Dedifferentiated amniotic fluid mesenchymal stem cell (primary cell): ENCODE data around the gene ZNF124.
A peak's percentile ranks its signal among the peaks of the same experiment; 100 is the strongest.
"Not testable (repeated sequence)": the region's sequence is repeated elsewhere in the genome, so short reads cannot be mapped to it uniquely, and the experiment has no call there.

ENCODE experiments used
- DNase-seq: peaks from one replicate; pipeline ENCODE4 v3.0.0-alpha.2; 2016; ENCODE audit errors: extremely low spot score

Gene ZNF124

DNA sequence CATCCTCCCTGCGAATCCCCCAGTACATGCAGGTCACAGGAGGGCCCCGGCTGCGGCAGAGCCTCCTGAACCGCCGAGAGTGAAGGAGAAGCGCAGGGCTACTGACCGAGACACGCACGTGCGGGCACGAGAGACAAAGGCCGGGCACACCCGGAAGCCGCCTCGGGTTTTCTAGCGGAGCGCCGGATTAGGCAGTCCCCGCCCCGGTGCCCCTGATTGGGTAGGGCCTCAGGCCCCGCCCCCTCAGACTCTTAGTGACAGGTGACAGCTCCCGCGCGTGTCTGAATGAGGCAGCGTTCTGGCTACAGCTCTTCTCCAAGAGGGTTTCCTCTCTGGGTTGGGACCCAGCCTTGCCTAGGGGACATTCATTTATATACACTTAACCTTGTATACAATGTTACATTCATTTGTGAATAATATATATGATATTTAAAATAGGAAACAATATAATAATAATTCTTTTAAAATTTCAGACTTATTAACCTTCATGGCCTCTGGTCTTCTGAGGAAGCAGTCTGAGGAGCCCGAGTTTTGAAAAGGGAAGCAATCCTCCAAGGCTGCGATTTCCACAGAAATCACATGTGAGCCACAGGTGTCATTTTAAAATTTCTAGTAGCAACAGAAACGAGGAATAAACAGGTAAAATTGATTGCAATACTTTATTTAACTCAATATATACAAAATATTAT lies at the start of gene ZNF124:
Gene ZNF124 (minus strand): TSS at position 146 of the 689 bp plus-strand sequence. CDS start 143 bp downstream, at position 3.
- DNase-seq, result not testable (repeated sequence)

DNA sequence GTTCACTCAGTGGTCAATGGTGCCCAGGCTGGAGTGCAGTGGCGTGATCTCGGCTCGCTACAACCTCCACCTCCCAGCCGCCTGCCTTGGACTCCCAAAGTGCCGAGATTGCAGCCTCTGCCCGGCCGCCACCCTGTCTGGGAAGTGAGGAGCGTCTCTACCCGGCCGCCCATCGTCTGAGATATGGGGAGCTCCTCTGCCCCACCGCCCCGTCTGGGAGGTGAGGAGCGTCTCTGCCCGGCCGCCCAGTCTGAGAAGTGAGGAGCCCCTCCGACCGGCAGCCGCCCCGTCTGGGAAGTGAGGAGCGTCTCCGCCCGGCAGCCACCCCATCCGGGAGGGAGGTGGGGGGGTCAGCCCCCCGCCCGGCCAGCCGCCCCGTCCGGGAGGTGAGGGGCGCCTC lies 48.5 kb upstream of the ZNF124 start:
- DNase-seq, result not testable (repeated sequence)

DNA sequence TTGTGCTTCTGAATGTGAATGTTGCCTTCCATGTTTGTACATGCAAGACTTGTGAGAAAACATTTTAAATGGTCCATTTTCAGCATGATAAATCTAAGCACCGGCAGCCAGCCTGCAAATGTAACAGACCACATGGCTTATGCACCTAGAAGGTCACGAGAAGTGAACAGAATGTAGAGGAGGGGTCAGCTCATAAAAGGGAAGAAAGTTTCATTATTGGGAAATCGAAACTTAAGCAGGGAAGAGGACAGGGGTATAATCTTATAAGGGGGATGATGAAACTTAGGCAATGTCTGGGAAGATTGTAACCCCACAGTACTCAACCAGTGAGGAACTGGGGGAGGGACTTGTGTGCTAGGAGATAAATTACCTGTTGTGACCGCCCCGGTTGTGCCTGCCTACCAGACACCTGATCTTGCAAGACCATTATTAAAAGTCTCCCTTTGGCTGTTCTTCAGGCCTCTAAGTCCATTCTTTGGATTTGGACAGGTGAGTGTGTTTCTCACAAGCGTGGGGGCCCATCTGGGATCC lies 46.4 kb upstream of the ZNF124 start:
- DNase-seq, result no peak

DNA sequence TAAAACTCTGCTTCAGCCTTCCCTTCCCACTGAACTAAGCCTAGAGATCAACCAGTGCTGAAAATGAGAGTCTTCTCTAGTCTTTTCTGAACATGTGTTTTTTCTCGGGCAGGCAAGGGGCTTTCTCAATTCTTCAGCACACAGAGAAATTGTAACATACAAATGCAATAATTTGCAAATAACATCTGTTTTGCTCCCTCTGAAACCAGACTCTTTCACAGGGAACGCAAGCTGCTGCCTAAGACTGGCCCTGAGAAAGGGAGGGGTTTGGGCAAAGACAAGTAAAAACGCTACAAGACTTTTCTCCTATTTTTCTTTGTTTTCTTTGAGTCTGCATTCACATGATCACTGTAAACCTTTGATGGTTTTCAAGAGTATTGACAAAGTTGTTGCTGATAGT lies 44.4 kb upstream of the ZNF124 start:
- no peak for DNase-seq

DNA sequence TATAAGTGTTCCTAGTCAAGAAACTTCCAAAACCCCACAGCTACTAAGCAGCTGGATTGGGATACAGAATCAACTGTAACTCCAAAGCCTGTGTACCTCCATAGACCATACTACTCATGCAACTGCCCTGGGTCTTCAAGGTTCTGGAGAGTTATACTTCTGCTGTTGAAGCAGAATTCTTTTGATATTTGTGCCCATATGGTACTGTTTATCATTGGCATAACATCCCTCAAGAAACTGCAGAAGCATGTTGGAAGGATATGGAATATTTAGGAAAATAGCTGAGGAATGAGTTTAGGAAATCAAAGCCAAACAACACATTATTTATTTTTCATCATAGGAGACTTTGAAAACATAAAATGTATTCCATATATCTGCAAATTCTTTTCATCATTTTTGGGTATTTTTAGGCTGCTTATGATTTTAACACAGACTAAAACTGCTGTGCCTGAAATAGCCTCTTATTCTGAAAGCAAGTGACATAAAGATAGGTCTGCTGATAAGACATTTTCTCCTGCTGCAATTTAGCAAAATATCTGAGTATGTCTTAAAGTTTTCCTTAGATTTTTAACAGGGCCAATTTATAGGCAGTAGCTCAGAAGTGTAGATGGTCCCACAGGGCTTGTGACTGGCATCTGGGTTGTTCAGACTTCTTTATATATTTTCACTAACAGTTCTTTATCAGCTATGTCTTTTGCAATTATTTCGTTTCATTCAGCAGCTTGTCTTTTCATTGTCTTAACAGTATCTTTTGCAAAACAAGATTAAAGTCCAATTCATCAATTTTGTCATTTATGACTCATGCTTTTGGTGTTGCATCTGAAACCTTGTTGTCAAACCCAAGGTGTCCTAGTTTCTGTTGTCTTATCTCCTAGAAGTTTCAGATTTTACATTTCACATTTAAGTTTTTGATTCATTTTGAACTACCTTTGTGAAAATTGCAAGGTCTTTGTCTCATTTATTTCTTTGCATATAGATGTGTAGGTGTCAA lies 41.1 kb upstream of the ZNF124 start:
- peak; percentile 21 for DNase-seq

DNA sequence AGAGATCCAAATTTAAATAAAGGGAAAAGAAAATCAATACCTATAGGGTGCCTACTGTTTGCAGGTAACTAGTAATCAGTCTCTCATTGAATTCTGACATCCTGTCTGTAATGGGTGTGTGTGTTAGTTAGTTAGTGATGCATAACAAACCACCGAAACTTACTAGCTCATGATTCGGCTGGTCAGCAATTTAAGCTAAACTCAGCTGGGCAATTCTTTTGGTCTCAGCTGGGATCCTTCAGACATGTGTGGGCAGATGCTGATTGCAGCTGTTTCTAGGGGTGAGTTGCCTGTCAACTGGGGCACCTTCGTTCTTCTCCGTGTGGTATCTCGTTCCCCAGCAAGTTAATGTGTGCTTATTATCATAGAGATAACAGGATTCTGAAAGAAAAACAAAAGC lies 40.2 kb upstream of the ZNF124 start:
- no peak for DNase-seq

DNA sequence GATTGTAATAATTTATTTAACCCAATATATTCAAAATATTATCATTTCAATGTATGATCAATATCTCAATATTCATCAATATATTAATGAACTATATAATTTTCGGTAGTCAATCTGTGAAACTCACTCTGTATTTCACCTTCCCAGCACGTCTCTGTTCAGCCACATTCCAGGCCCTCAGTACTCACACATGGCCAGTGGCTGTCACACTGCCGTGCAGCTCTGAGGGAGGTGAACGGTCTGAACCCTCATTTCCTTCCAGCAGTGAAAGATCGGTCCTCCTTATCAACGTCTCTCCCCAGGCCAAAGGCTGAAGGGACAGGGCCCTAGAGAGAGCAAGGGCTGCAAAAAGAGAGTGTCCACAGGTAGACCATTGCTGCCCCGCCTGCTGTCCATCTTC lies 39.5 kb upstream of the ZNF124 start:
- no peak for DNase-seq

DNA sequence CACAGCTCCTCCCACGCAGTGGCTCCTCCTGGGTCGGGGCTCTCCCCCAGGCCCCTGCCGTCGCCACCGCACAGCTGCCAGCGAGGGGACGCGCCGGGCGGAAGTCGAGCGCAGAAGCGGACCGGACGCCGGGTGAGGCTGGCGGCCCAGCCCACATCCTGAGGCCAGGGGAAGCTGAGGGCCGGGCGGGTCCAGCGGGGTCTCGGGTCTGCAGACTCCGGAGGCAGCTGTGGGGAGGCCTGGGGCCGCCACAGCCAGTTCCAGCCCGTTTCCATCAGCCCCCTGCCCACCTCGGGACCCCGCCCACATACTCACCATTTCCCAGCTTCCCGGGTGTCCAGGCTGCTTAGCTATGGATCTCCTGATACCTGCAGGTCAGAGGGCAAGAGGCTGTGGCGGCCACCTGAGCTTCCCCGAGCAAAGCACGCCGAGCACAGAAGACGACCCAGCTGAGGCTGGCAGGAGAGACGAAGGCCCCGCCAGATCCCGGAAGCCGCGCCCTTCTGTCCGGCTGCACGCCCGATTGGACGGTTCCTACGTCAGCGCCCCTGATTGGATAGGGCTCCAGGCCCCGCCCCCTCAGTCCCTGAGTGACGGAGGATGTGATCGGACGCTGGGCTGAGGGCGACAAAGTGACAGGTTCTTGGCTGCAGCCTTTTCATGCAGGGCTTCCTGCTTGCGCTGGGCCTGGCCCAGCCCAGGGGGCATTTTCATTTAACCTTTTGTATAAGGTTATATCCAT lies 38.7 kb upstream of the ZNF124 start:
- peak; percentile 95 for DNase-seq

DNA sequence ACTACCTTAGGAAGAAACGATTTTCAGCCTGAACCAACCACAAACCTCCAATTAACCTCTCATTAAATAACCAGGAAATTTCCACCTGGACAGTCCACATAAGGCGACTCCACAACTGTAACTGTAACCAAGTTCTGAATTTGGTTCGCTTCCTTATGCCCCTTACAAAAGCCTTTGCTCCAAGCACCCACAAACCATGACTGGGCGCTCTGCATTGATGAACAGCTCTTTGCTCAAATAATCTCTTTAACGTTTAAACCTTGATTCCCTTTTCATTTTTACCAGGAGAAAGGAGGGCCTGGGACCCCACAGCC lies 38.2 kb upstream of the ZNF124 start:
- DNase-seq, result no peak

DNA sequence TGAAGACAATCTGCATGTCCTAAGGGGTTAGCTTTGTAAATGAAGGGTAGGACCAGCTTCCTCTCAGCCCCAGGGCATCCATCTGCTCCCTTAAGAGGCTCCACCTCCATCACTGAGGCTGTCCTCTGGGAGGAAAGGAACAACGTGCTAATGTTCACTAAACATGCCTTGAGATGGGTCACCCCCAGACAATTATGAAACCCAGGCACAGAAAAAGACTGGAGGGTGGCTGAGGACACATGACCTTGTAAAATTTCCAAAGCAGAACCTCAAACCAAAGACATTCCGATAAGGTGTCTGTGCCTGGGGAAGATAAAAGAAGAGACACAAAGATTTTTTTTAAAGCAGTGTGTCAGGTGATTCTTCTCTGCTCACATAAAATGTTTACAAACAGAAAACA lies 37.6 kb upstream of the ZNF124 start:
- no peak for DNase-seq

DNA sequence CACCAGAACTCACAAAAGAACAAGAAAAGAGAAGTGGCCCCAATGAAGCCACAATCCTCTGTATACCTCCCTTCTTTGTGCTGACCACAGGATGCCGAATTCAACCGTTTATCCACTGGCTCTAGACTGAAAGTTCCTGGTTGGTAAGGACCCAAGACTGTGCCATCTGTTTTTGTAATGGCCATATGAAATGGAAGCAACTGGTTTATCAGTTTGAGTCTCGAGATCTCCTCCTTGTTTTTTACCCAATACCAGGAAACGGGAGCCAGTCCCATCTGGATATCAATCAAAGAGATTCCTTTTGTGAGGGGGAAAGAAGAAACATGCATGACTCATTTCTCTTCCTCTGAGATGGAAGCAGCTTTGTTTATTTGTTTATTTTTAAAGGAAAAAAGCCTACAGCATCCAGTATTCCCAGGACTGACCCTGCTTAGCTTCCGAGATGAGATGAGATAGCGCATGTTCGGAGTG lies 32.4 kb upstream of the ZNF124 start:
- no peak for DNase-seq

DNA sequence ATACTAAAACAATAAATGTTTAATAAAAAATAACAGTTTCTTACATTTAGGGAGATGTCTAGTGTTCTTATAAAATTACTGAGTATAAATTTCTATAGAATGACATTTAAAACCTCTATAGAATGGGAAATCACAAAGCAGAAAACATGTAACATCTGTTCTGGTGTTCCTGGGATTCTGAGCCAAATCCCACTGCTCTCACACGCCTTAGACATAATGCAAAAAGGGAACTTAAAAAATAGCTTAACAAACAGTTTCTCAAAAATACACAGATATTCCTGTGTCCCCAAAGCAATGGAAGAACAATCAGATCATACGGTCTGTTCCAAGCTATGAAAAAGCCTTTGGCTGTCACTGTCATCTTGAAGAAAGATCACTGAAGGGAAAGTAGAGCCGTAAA lies 27.0 kb upstream of the ZNF124 start:
- DNase-seq, result no peak

DNA sequence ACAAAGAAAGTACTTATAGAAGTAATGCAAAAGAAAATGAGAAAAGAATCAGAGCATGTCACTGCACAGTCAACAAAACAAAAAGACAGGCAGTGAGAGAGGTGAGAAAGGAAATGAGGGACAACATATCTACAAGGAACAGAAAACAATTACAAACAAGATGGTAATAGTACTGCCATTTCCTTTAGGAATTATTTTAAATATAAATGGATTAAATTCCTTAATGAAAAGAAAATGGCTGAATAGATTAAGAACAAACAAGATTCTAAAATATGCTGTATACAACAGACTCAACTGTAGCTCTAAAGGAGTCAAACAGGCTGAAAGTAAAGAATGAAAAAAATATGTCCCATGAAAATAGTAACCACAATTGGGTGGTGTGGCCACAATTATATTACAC lies 22.1 kb upstream of the ZNF124 start:
- no peak for DNase-seq

DNA sequence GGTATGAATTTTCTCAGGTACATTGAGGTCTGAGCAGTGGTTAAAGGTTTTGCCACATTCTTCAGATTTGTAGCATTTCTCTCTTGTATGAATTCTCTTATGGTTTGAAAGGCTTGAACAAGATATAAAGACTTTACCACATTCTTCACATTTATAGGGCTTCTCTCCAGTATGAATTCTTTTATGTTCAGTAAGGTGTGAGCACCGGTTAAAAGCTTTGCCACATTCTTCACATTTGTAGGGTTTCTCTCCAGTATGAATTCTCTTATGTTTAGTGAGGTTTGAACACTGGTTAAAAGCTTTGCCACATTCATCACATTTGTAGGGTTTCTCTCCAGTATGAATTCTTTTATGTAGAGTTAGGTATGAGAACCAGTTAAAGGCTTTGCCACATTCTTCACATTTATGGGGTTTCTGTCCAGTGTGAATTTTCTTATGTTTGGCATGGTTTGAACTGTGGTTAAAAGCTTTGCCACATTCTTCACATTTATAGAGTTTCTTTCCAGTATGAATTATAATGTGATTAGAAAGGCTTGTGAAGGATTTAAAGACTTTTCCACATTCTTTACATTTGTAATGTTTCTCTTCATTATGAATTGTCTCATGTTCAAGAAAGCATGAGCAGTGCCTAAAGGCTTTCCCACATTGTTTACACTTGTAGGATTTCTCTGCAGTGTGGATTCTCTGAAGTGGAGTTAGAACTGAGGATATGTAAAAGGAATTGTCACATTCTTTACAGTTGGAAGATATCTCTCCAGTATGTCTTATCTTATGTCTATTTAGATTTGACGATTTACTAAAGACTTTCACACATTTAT lies 18.4 kb upstream of the ZNF124 start:
- DNase-seq, result no peak

DNA sequence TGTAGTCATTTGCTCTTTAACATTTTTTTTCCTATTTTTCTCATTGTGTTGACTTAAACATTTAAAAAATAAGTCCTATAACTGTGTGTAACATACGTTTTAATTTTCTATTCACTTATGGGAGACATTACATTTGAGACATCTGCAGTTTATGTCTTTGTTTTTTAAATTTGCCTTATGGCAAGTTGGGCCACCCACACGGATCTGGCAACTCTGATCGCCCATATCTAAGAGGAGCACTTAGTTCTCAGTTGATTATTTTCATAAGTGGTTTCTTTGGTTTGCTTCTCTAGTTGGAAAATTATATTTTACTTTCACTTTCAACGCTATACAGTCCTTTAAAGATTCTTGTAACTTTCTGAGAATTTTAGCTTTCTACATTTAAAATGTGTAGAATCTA lies 13.8 kb upstream of the ZNF124 start:
- no peak for DNase-seq

DNA sequence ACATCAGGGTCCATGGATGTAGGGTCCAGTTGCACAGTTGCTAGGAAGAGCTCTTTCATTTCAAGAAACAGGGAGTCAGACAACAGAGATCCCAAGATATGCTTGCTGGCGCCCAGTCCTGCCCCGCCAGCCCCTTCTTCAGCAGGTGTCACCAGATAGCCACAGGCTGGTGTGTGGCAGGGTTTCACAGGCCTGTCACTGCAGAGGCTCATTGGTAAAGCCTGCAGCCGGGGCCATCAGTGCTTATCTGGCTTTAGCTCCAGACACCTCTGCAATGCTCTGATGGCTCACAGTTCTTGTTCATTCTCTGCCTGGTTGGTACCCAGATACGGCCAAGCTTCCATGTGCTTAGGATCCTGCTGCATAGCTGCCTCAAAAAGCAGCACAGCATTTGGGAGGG lies 12.4 kb upstream of the ZNF124 start:
- no peak for DNase-seq

DNA sequence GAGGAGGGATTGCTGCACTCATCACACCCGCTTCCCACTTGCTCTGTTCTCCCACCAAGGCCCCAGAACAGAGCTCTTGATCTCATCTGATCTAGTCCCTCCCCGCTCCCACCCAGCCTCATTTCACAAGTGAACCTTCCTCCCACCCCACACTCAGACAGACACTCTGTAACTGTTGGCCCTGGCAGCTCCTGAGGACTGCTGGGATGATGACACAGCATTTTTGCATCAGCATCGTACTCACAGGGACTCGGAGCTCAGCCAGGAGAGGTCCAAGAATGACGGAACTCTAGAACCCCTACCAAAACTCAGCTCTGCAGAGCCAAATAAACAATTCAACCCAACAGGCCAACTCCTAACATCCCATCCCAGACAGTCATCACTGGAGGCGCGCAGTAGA lies 11.2 kb upstream of the ZNF124 start:
- no peak for DNase-seq

DNA sequence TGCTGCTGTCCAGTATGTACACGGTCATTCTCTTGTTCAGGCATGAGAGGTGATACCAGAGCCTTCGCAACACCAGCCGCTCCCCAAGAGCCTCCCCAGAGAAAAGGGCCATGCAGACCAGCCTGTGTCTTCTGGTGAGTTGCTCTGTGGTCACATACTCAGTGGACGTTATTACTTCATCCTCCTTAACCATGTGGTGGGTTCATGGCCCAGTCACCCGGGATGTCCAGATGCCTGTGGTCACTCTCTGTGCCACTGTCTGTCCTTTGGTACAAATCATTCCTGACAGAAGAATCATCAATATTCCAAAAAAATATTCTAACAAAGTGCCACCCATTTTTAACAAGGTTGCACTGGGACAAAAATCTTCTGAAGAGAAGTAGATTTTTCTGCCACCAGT lies 8.8 kb upstream of the ZNF124 start:
- no peak for DNase-seq

DNA sequence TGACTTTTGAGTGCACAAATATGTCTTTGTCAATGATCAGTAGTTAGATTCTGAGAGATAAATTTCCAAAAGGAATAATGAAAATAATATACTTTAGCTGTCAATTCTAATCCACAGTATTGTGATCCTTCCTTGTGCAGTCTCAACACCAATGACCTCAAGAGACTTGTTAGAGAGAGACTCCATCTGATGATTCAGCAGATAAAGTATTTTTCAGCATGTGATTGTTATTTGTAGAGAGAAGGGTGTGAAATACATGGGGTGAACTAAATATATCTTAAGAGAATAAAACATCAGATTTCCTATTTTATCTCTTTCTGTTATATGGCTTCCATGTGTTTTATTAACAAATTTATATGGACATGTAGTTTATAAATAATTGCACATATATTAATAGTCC lies 5.9 kb upstream of the ZNF124 start:
- DNase-seq, result no peak

DNA sequence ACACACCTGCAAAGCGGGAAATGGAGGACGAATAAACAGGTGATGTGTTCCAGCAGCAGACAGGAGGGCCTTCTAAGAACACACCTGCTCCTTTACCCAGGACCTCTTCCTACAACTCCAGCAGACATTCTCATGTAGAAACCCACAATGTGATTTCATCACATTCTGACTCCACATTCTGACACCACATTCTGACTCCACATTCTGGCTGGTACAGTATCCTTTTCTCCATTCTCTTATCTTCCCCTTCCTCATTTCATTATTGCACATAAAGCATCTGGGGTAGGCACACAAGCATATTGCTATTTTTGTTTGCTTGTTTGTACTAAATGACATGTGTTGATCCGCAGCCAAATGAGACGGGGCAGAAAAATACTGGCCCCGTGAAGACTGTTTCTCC lies 3.6 kb upstream of the ZNF124 start:
- no peak for DNase-seq

DNA sequence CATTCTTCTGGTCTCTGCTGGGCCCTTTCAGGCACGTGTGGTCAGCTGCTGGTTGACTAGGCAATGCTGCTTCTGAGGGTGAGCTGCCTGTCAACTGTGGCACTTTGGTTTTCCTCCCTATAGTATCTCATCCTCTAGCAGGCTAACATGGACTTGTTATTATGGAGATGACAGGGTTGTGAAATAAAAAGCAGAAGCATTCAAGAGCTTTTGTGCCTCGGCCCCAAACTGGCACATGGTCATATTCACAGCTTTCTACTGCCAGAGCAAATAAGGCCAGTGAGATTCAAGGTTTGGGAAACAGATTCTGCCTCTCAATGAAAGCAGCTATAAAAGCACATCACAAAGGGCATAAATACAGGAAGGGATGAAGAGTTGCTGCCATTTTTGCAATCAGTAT lies 1.6 kb upstream of the ZNF124 start:
- no peak for DNase-seq
